Measurements from ENCODE around the gene INPP5K.
"Not testable (repeated sequence)": the region's sequence is repeated elsewhere in the genome, so short reads cannot be mapped to it uniquely, and the experiment has no call there.

The INPP5K gene

GRCh38 chr17:1516388-1517161 is at the start of gene INPP5K:
Gene INPP5K, minus strand, starts transcription at chr17:1516612. Its CDS starts 113 bp downstream, at chr17:1516499.
- peak; percentile 98 for DNase-seq (ENCODE audit: low read depth)

- no peak for DNase-seq (ENCODE audit: low read depth)
Observed at GRCh38 chr17:1565877-1566276, 49.5 kb upstream of the INPP5K start.

GRCh38 chr17:1563786-1564613 is 47.6 kb upstream of the INPP5K start:
- DNase-seq (ENCODE audit: low read depth) = no peak

GRCh38 chr17:1563471-1563785 is 47.0 kb upstream of the INPP5K start:
- DNase-seq (ENCODE audit: low read depth) = not testable (repeated sequence)

GRCh38 chr17:1562176-1562643 is 45.8 kb upstream of the INPP5K start:
- DNase-seq (ENCODE audit: low read depth) = peak; percentile 66

GRCh38 chr17:1561420-1562175 is 45.2 kb upstream of the INPP5K start:
- DNase-seq (ENCODE audit: low read depth) = peak; percentile 49

GRCh38 chr17:1560858-1561355 is 44.5 kb upstream of the INPP5K start:
- no peak for DNase-seq (ENCODE audit: low read depth)

- DNase-seq (ENCODE audit: low read depth) = no peak
Observed at GRCh38 chr17:1560101-1560857, 43.9 kb upstream of the INPP5K start.

- no peak for DNase-seq (ENCODE audit: low read depth)
Observed at GRCh38 chr17:1559047-1560043, 42.9 kb upstream of the INPP5K start.

- DNase-seq (ENCODE audit: low read depth) = no peak
Observed at GRCh38 chr17:1558401-1558800, 42.0 kb upstream of the INPP5K start.

GRCh38 chr17:1557355-1558095 is 41.1 kb upstream of the INPP5K start:
- DNase-seq (ENCODE audit: low read depth) = peak; percentile 28

GRCh38 chr17:1555651-1556471 is 39.4 kb upstream of the INPP5K start:
- no peak for DNase-seq (ENCODE audit: low read depth)

- DNase-seq (ENCODE audit: low read depth) = no peak
Observed at GRCh38 chr17:1554751-1555540, 38.5 kb upstream of the INPP5K start.

GRCh38 chr17:1553354-1554266 is 37.2 kb upstream of the INPP5K start:
- DNase-seq (ENCODE audit: low read depth) = no peak

GRCh38 chr17:1552932-1553331 is 36.5 kb upstream of the INPP5K start:
- no peak for DNase-seq (ENCODE audit: low read depth)

GRCh38 chr17:1551741-1552140 is 35.3 kb upstream of the INPP5K start:
- no peak for DNase-seq (ENCODE audit: low read depth)

- DNase-seq (ENCODE audit: low read depth) = no peak
Observed at GRCh38 chr17:1548032-1548431, 31.6 kb upstream of the INPP5K start.

Measured in ELR (cell line).